HepG2 (cell line): Measurements from ENCODE around the gene FRMPD2. TPM values are rescaled to one million over a fixed set of nuclear protein-coding genes. Genes with fewer than 3 reads are reported as not detected.

Experiments used
- ATAC-seq: fragments of 200-7000 bp; cut with Tn5 transposase; 3 replicates; pipeline ENCODE4 v1.9.1; 2020; ENCODE audit warnings: mild to moderate bottlenecking, moderate library complexity
- BruUV-seq: library from RNA; stranded (reverse); fragments of 400-500 nt; replicated peaks from 2 replicates; lab custom pipeline; 2021; lab: Mats Ljungman, UMichigan
- CTCF ChIA-PET: fragments of 300-600 bp; formaldehyde crosslinking; extraction: SDS; loops from one replicate; lab custom pipeline; 2021; ENCODE audit warnings: low total read pairs, inconsistent platforms, low intra/inter-chr PET ratio; lab: Yijun Ruan, JAX
- POLR2A ChIA-PET: fragments of 350-600 bp; sonication (Branson Sonifier 250); formaldehyde crosslinking; loops from one replicate; lab custom pipeline; 2020; ENCODE audit warnings: antibody characterized with exemption, inconsistent platforms; lab: Yijun Ruan, JAX
- DNase-seq: peaks from one replicate; pipeline ENCODE4 v3.0.0-alpha.2; 2015; ENCODE audit warnings: low spot score
- FAIRE-seq: peaks from 3 replicates; lab custom pipeline; 2011; peaks lifted over from hg19 to GRCh38; lab: Jason Lieb, UNC
- H2AFZ ChIP-seq: one replicate; pipeline ENCODE4 v1.6.1; 2011; ENCODE audit warnings: low read length, inconsistent platforms
- H3K27ac ChIP-seq: fragments of 300-600 bp; 3 replicates; pipeline ENCODE4 v1.8.0; 2011; ENCODE audit warnings: mixed run types, mild to moderate bottlenecking, mixed read lengths, low read length, inconsistent platforms; ENCODE audit not compliant: insufficient read depth; ENCODE audit errors: extremely low read length
- H3K27me3 ChIP-seq, 2 experiments: fragments of 200-600 bp in 1 of 2; 2 replicates in 1 of 2; 3 replicates in 1 of 2; pipeline versions ENCODE4 v1.6.0 to v1.8.0; 2011; ENCODE audit warnings: low read length in 2 of 2, mild to moderate bottlenecking in 2 of 2, moderate library complexity in 2 of 2, inconsistent platforms in 1 of 2; ENCODE audit not compliant: insufficient read depth in 2 of 2, control insufficient read depth in 1 of 2
- H3K36me3 ChIP-seq, 2 experiments: fragments of 200-600 bp in 1 of 2; replicated peaks in 1 of 2; 2 replicates in 1 of 2; 3 replicates in 1 of 2; pipeline versions ENCODE4 v1.5.1 to v1.8.0; 2011; ENCODE audit warnings: low read length in 2 of 2, inconsistent platforms in 1 of 2; ENCODE audit not compliant: insufficient read depth in 2 of 2, control insufficient read depth in 1 of 2
- H3K4me1 ChIP-seq: 2 replicates; pipeline ENCODE4 v1.5.1; 2012; ENCODE audit warnings: low read length, inconsistent platforms; ENCODE audit not compliant: insufficient read depth
- H3K4me2 ChIP-seq: 2 replicates; pipeline ENCODE4 v1.6.0; 2011; ENCODE audit warnings: low read depth, low read length, inconsistent platforms
- H3K4me3 ChIP-seq, 3 experiments: fragments of 200-600 bp in 1 of 3; sonication (generic), shearing (Covaris generic) in 1 of 3; replicated peaks in 1 of 3; 2 replicates each; pipeline ENCODE4 v1.5.1; 2011 to 2016; ENCODE audit warnings: low read length in 3 of 3, inconsistent platforms in 2 of 3, low read depth in 2 of 3, mild to moderate bottlenecking in 2 of 3, control low read depth in 1 of 3, mixed read lengths in 1 of 3; ENCODE audit not compliant: insufficient read depth in 1 of 3
- H3K79me2 ChIP-seq: one replicate; pipeline ENCODE4 v1.6.1; 2011; ENCODE audit warnings: low read length, inconsistent platforms; ENCODE audit not compliant: insufficient read depth
- H3K9ac ChIP-seq: 2 replicates; pipeline ENCODE4 v1.6.0; 2011; ENCODE audit warnings: mild to moderate bottlenecking, low read depth, low read length, inconsistent platforms; ENCODE audit not compliant: insufficient read depth
- H3K9me3 ChIP-seq: 2 replicates; pipeline ENCODE4 v1.5.1; 2012; ENCODE audit warnings: mild to moderate bottlenecking, low read length
- H4K20me1 ChIP-seq: 2 replicates; pipeline ENCODE4 v1.6.0; 2011; ENCODE audit warnings: inconsistent platforms, mild to moderate bottlenecking, low read length, moderate library complexity; ENCODE audit not compliant: insufficient read depth
- CTCF ChIP-seq: sonication (generic); formaldehyde crosslinking; IDR thresholded peaks from 2 replicates; pipeline ENCODE4 v1.5.0; 2020; ENCODE audit warnings: mild to moderate bottlenecking, missing genetic modification reagents, moderate library complexity
- FOXA3 ChIP-seq: IDR thresholded peaks from 2 replicates; pipeline ENCODE4 v1.6.1; 2016; ENCODE audit warnings: missing genetic modification reagents, missing compliant biosample characterization
- NFAT5 ChIP-seq: sonication (generic); formaldehyde crosslinking; IDR thresholded peaks from 2 replicates; pipeline ENCODE4 v1.4.0; 2020; ENCODE audit warnings: missing genetic modification reagents
- TOPORS ChIP-seq: sonication (generic); formaldehyde crosslinking; IDR thresholded peaks from 2 replicates; pipeline ENCODE4 v1.8.0; 2023; ENCODE audit warnings: mild to moderate bottlenecking, missing genetic modification reagents
- ZBTB10 ChIP-seq: sonication (generic); formaldehyde crosslinking; IDR thresholded peaks from 2 replicates; pipeline ENCODE4 v1.4.0; 2020; ENCODE audit warnings: missing genetic modification reagents, borderline replicate concordance
- ZNF674 ChIP-seq: sonication (generic); formaldehyde crosslinking; IDR thresholded peaks from 2 replicates; pipeline ENCODE4 v1.5.0; 2020; ENCODE audit warnings: low read depth, mild to moderate bottlenecking, missing genetic modification reagents
- ZNF773 ChIP-seq: sonication (generic); formaldehyde crosslinking; IDR thresholded peaks from 2 replicates; pipeline ENCODE4 v1.4.0; 2020; ENCODE audit warnings: missing genetic modification reagents, borderline replicate concordance
- WGBS: methylation state at CpG from one replicate; pipeline ENCODE4 v1.1.6; 2017; ENCODE audit warnings: low lambda C conversion rate; 5-methylcytosine and 5-hydroxymethylcytosine counted together
- in situ Hi-C: cut with HindIII; loops from 2 replicates; pipeline ENCODE4 v1.10.0; 2017; ENCODE audit warnings: low pct_unique_long_range_greater_than_20kb; ENCODE audit not compliant: extremely low pct_ligation_motif_present
- intact Hi-C: fragments of 100-400 bp; cut with micrococcal nuclease; formaldehyde crosslinking; loops from one replicate; pipeline ENCODE4 v1.10.0; 2022; ENCODE audit not compliant: unreplicated experiment
- polyA plus RNA-seq, 8 experiments: library from polyadenylated mRNA; depleted of rRNA in 3 of 8; stranded (reverse) in 7 of 8; unstranded in 1 of 8; fragments of >200 nt; fragmentation: Illumina TruSeq in 4 of 8; extraction: Trizol in 4 of 8; gene quantifications; 2 replicates each; pipeline versions ENCODE4 v1.2.1 to v1.2.3, GENCODE V29; 2011 to 2016; ENCODE audit warnings: low read depth in 4 of 8, missing spikeins in 1 of 8, mixed read lengths in 1 of 8; ENCODE audit not compliant: insufficient read depth in 1 of 8
- total RNA-seq, 5 experiments: library from RNA; depleted of rRNA; stranded (reverse); fragments of >200 nt; fragmentation: Illumina TruSeq; extraction: Trizol; gene quantifications; 2 replicates each; pipeline ENCODE4 v1.2.3, GENCODE V29; 2016; ENCODE audit warnings: low read depth in 1 of 5

Gene FRMPD2
- total and polyA plus RNA-seq, 2 of the 13 experiments (the other 11 are each of a cell fraction or from before 2014, with no cell fraction given) = 0.45 to 1.3 TPM

GRCh38 chr10:48294431-48294830 is 19.9 kb upstream of the FRMPD2 start:
- no peaks in the 10 kb centered on the region for H3K79me2 ChIP-seq
- H3K9me3 ChIP-seq = no peaks in the 10 kb centered on the region
- H3K4me2 ChIP-seq = no peak overlapping the region
- no peak overlapping the region for H2AFZ ChIP-seq
- no TSS peak for BruUV-seq
- no peak overlapping the region for H3K27ac ChIP-seq
- no peaks in the 10 kb centered on the region for H3K36me3 ChIP-seq
- H3K9ac ChIP-seq = no peak overlapping the region
- FAIRE-seq (no peak), ATAC-seq (no peak), DNase-seq (no peak)
- no peaks in the 10 kb centered on the region for H4K20me1 ChIP-seq
- H3K27me3 ChIP-seq = peaks cover 0 to 2% of the 10 kb centered on the region in 2 experiments; a peak in 2 of 5 replicates
- no peak overlapping the region for H3K4me3 ChIP-seq
- ChIA-PET POLR2A (no interaction called here), CTCF (no interaction called here)
- H3K4me1 ChIP-seq = peaks cover 35% of the 10 kb centered on the region
- WGBS = 3% methylated on average over 2 of the region's 2 CpGs
- intact Hi-C loops (no loop called here), in situ Hi-C loops (no loop called here)
- TF ChIP-seq ZBTB10 (CRISPR knock-in tag) (no peak), ZNF773 (CRISPR knock-in tag) (no peak), TOPORS (CRISPR knock-in tag) (no peak), FOXA3 (no peak), ZNF674 (CRISPR knock-in tag) (no peak), CTCF (no peak), NFAT5 (no peak)
